Lower leg skin (tissue), 4 donors: ENCODE measurements around the gene SNX6. TPM values are rescaled to one million over a fixed set of nuclear protein-coding genes. Genes with fewer than 3 reads are reported as not detected.
A peak's percentile ranks its signal among the peaks of the same experiment; 100 is the strongest.

Experiments
- DNase-seq, 2 donors: peaks; one replicate each; pipeline ENCODE4 v3.0.0-alpha.2; 2019; ENCODE audit warnings: low spot score in 2 of 2
- H3K4me3 ChIP-seq: fragments of 200-600 bp; sonication (generic); 2 replicates; pipeline ENCODE4 v1.5.1; 2017; ENCODE audit warnings: mild to moderate bottlenecking, low read depth; ENCODE audit not compliant: poor library complexity, severe bottlenecking
- POLR2A ChIP-seq, 2 donors: fragments of 450-650 bp; IDR thresholded peaks; one replicate each; pipeline ENCODE4 v1.6.1; 2016 to 2017; ENCODE audit warnings: antibody characterized with exemption in 2 of 2, mild to moderate bottlenecking in 1 of 2, moderate library complexity in 1 of 2
- WGBS, 2 donors: methylation state at CpG; one replicate each; pipeline ENCODE4 v1.1.5; 2018; 5-methylcytosine and 5-hydroxymethylcytosine counted together
- intact Hi-C: fragments of 100-400 bp; cut with DNase I; formaldehyde crosslinking; loops from one replicate; pipeline ENCODE4 v1.15.0; 2023; ENCODE audit warnings: low total_unique reads
- total RNA-seq, 4 donors: library from RNA; depleted of rRNA; stranded (reverse); fragments of >200 nt; gene quantifications; one replicate each; pipeline ENCODE4 v1.1.0, GENCODE V29; 2016
- TF ChIP-seq, protein P1 (sequence below), 3 donors: fragments of 450-650 bp; IDR thresholded peaks; one replicate each; pipeline ENCODE4 v1.5.1; 2016; ENCODE audit warnings: antibody characterized with exemption in 3 of 3, mild to moderate bottlenecking in 3 of 3, moderate library complexity in 2 of 3

The SNX6 gene
- total RNA-seq, 4 donors from 2014 or later, result 66.9 to 74.6 (median 73.5) TPM

DNA sequence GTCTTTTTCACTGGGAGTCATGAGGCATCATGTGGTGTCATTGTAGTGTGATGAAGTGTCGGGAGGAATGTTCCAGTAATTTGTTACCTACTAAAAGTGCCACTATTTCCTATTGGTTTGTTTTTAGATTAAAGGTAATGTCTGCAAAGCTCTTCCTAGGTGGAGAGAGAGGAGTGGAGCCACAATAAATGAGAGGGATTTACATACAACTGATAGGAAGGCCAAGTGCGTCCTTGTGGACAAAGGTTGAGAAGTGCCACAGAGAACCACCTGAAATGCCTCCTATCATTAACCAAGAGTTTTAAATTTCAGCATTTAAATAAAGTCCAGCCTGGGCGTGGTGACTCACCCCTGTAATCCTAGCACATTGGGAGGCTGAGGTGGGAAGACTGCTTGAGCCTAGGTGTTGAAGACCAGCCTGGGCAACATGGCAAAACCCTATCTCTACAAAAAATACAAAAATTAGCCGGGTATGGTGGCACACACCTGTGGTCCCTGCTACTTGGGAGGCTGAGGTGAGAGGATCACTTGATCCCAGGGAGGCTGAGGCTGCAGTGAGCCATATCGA lies 2.5 kb upstream of the SNX6 start:
- no peak for DNase-seq
- TF ChIP-seq POLR2A (IDR thresholded peaks at IDR 0.05), result no peak
- TF ChIP-seq, protein P1, sequence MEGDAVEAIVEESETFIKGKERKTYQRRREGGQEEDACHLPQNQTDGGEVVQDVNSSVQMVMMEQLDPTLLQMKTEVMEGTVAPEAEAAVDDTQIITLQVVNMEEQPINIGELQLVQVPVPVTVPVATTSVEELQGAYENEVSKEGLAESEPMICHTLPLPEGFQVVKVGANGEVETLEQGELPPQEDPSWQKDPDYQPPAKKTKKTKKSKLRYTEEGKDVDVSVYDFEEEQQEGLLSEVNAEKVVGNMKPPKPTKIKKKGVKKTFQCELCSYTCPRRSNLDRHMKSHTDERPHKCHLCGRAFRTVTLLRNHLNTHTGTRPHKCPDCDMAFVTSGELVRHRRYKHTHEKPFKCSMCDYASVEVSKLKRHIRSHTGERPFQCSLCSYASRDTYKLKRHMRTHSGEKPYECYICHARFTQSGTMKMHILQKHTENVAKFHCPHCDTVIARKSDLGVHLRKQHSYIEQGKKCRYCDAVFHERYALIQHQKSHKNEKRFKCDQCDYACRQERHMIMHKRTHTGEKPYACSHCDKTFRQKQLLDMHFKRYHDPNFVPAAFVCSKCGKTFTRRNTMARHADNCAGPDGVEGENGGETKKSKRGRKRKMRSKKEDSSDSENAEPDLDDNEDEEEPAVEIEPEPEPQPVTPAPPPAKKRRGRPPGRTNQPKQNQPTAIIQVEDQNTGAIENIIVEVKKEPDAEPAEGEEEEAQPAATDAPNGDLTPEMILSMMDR (IDR thresholded peaks at IDR 0.05), result no peak
- intact Hi-C loops, result no loop called here
- 93 to 96% methylated on average over 5 of the region's 5 CpGs for WGBS, 2 donors
- H3K4me3 ChIP-seq, result no peak overlapping the region

DNA sequence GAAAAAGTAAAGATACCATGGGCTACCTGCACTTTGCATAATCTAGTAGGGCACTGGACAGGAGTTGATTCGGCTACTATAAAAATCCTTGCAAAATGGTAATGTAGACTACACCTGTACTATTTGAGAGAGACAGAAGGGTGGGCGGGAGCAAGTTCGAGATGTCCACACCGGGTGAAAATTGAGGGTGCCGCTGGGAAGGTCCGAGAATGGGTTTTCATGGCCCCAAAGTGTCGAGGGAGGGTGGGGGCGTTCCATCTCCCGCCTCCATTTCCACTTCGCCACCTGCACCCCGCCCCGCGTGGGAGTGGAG lies 648 bp downstream of the SNX6 start:
- peak overlapping the region; percentile 88 for H3K4me3 ChIP-seq
- no peak for DNase-seq
- 0% methylated on average over 8 to 13 of the region's 13 CpGs for WGBS, 2 donors
- TF ChIP-seq, protein P1 (IDR thresholded peaks at IDR 0.05), result no peak
- no peak for TF ChIP-seq POLR2A (IDR thresholded peaks at IDR 0.05)
- intact Hi-C loops, result no loop called here

DNA sequence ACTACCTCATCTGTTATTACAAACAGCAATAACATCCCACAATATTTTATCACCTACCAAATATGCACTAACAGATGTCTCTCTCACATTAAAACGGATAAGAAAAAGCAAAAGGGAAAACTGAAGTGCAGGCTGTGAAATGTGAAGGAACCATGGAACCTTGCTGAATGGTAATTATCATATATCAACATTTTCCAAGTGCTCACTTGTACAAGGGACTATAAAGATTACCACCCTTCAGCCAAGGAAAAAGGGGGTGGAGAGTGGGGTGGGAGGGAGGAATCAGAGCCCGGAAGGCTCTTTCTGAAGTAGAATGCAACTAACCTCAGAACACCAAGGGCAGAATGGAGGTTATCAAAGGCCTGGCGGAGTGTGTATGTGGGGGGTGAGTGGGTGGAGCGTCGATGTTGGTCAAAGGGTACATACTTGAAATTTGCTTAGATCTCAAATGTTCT lies 1.2 kb downstream of the SNX6 start:
- WGBS, 2 donors, result 15 to 22% methylated on average over 5 of the region's 5 CpGs
- peak in 1 of 2 donors; percentile 79 for DNase-seq
- intact Hi-C loops, result no loop called here
- TF ChIP-seq POLR2A (IDR thresholded peaks at IDR 0.05), result no peak
- TF ChIP-seq, protein P1 (IDR thresholded peaks at IDR 0.05), result no peak
- H3K4me3 ChIP-seq, result no peak overlapping the region

DNA sequence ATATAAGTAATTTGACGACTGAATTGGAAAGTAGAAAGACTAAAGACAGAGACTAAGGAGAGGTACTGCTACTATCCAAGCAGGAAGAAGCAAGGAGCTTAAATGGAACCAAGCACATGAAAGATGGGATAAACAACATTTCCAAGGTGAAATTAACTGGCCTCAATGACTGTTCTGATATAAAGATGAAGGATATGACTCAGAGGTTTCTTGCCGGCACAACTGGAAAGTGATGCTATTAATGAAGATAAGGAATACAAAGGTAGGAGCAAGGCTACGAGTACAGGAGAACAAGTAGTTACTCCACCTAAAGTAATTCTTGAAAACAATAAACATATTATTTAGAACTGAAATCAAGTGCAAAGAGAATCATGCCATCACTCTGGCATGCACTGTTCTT lies 6.4 kb downstream of the SNX6 start:
- H3K4me3 ChIP-seq, result no peak overlapping the region
- WGBS, 2 donors, result 60 to 76% methylated on average over 3 of the region's 3 CpGs
- TF ChIP-seq POLR2A (IDR thresholded peaks at IDR 0.05), result no peak
- TF ChIP-seq, protein P1 (IDR thresholded peaks at IDR 0.05), result no peak
- intact Hi-C loops, result no loop called here
- DNase-seq, result no peak

DNA sequence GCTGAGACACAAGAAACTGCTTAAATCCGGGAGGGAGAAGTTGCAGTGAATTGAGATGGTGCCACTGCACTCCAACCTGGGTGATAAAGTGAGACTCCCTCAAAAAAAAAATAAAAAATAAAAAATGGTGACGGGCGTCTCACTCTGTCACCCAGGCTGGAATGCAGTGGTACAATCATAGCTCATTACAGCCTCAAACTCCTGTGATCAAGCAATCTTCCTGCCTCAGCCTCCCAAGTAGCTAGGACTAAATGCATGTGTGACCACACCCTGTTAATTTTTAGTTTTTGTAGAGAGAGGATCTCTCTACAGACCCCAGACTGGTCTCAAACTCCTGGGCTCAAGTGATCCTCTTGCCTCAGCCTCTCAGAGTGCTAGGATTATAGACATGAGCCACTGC lies 9.1 kb downstream of the SNX6 start:
- 60 to 85% methylated on average over 3 of the region's 3 CpGs for WGBS, 2 donors
- TF ChIP-seq, protein P1 (IDR thresholded peaks at IDR 0.05), result no peak
- TF ChIP-seq POLR2A (IDR thresholded peaks at IDR 0.05), result no peak
- DNase-seq, result no peak
- H3K4me3 ChIP-seq, result no peak overlapping the region
- intact Hi-C loops, result no loop called here

DNA sequence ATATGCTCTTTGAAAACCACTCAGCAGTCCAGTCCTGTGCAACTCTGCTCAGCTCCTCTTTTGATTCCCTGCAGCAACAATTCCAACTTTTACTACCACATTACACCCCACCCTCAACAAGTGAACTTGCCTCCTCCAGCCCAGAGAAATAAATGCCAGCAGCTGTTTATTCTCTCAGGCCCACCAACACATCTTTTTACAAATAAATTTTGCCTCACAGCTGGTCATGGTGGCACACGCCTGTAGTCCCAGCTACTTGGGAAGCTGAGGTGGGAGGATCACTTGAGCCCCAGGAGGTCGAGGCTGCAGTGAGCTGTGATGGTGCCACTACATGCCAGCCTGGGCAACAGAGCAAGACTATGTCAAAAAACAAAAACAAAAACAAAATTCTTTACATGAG lies 9.8 kb downstream of the SNX6 start:
- WGBS, 2 donors, result 92 to 95% methylated on average over 2 of the region's 2 CpGs
- peak in 1 of 2 donors; percentile 66 for DNase-seq
- TF ChIP-seq, protein P1 (IDR thresholded peaks at IDR 0.05), result no peak
- no peak overlapping the region for H3K4me3 ChIP-seq
- intact Hi-C loops, result no loop called here
